Small intestine (tissue), 7 donors: ENCODE results near the gene XPO4. TPM values are rescaled to one million over a fixed set of nuclear protein-coding genes. Genes with fewer than 3 reads are reported as not detected.

Experiments
- DNase-seq, 2 donors: peaks; one replicate each; pipeline versions ENCODE4 v3.0.0 to v3.0.0-alpha.2; 2013
- FAIRE-seq: peaks from 2 replicates; lab custom pipeline; 2012; peaks lifted over from hg19 to GRCh38; lab: Jason Lieb, UNC
- H3K27ac ChIP-seq, 3 donors: one replicate each; pipeline ENCODE4 v1.5.1; 2013; ENCODE audit warnings: low read length in 2 of 3, mild to moderate bottlenecking in 2 of 3, control low read depth in 1 of 3, inconsistent platforms in 1 of 3, low read depth in 1 of 3, moderate library complexity in 1 of 3
- H3K27me3 ChIP-seq, 3 donors: one replicate each; pipeline ENCODE4 v1.6.1; 2013; ENCODE audit warnings: low read length in 3 of 3, inconsistent platforms in 1 of 3; ENCODE audit not compliant: control insufficient read depth in 3 of 3, insufficient read depth in 3 of 3
- H3K36me3 ChIP-seq, 3 donors: one replicate each; pipeline ENCODE4 v1.6.1; 2013; ENCODE audit warnings: low read length in 3 of 3, inconsistent platforms in 1 of 3, low read depth in 1 of 3, mild to moderate bottlenecking in 1 of 3, moderate library complexity in 1 of 3; ENCODE audit not compliant: control insufficient read depth in 3 of 3, insufficient read depth in 2 of 3
- H3K4me1 ChIP-seq, 3 donors: one replicate each; pipeline ENCODE4 v1.6.1; 2013; ENCODE audit warnings: low read length in 2 of 3, inconsistent platforms in 1 of 3, low read depth in 1 of 3, mild to moderate bottlenecking in 1 of 3, moderate library complexity in 1 of 3; ENCODE audit not compliant: control insufficient read depth in 3 of 3, insufficient read depth in 2 of 3
- H3K4me3 ChIP-seq, 3 donors: one replicate each; pipeline ENCODE4 v1.5.1; 2013; ENCODE audit warnings: low read length in 3 of 3, control low read depth in 1 of 3, inconsistent platforms in 1 of 3, low read depth in 1 of 3, mild to moderate bottlenecking in 1 of 3, moderate library complexity in 1 of 3
- H3K9me3 ChIP-seq, 2 donors: one replicate each; pipeline ENCODE4 v1.6.1; 2013; ENCODE audit warnings: low read depth in 1 of 2, low read length in 1 of 2; ENCODE audit not compliant: control insufficient read depth in 2 of 2, insufficient read depth in 1 of 2
- WGBS, 3 donors: extraction: QIAGEN DNeasy Blood & Tissue Kit; methylation state at CpG; one replicate each; pipeline ENCODE4 v1.1.7; 2013; 5-methylcytosine and 5-hydroxymethylcytosine counted together
- polyA plus RNA-seq, 4 donors: library from polyadenylated mRNA; stranded (reverse) in 3 of 4; unstranded in 1 of 4; fragments of 200-250 nt in 3 of 4; fragments of 120-200 nt in 1 of 4; gene quantifications; one replicate each; pipeline versions ENCODE4 v1.2.1 to v1.2.3, GENCODE V29; 2013
- donor health status: healthy with polysubstance abuse.
- donor health status: control.
- donor health status: control.
- donor health status: Bipolar disorder and iron deficiency.
- donor health status: healthy.

The XPO4 gene
- polyA plus RNA-seq, 4 donors: 1.3 to 10.7 (median 3.0) TPM

DNA sequence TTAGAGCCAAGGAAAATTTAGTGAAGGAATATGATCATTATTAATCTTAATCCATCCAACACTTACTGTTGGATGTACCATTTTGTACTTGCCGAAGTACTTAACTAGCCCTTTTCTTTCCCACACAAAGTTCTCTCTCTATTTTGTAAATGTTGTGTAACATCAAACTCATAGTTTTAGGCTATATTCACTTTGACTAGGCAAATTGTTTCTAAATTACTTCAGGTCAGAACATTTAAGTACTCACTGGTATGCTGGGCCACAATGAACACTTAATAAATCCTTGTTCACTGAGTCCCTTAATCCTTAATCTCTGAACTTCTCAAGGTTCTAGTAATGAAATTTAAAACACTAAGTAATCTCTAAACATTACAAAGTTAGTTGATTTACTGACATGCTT, 79.5 kb downstream of the XPO4 start:
- no peak for DNase-seq
- Histone ChIP-seq H3K4me1 (no peaks in the 10 kb centered on the region), H3K27me3 (no peaks in the 10 kb centered on the region), H3K4me3 (no peak overlapping the region), H3K27ac (no peak overlapping the region), H3K36me3 (peaks cover 0 to 2% (median 0%) of the 10 kb centered on the region in 3 donors), H3K9me3 (no peaks in the 10 kb centered on the region)
- 95 to 100% (median 97%) methylated on average over 1 of the region's 1 CpG for WGBS, 3 donors
- FAIRE-seq: no peak

DNA sequence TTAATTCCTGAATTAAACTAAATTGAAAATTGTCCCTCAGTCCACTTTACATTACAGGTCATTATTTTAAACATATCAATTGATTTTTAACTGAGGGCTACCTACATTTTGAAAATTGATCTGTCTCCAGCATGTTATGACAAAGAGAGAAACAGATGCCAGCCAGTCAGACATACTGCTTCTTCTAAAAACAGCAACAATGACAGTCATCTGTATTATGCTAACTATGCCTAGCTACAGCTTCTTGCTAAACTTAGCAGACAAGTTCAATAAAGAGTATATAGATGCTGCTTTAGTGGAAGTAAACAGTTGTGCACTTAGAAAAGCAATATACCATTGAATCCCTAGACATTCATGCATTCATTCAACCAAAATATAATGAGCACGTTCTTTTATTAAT, 80.1 kb downstream of the XPO4 start:
- Histone ChIP-seq H3K9me3 (no peaks in the 10 kb centered on the region), H3K27me3 (no peaks in the 10 kb centered on the region), H3K4me1 (no peaks in the 10 kb centered on the region), H3K27ac (no peak overlapping the region), H3K36me3 (peaks cover 0 to 2% (median 0%) of the 10 kb centered on the region in 3 donors), H3K4me3 (no peak overlapping the region)
- FAIRE-seq: no peak
- 89 to 95% (median 94%) methylated on average over 1 of the region's 1 CpG for WGBS, 3 donors
- DNase-seq: no peak

DNA sequence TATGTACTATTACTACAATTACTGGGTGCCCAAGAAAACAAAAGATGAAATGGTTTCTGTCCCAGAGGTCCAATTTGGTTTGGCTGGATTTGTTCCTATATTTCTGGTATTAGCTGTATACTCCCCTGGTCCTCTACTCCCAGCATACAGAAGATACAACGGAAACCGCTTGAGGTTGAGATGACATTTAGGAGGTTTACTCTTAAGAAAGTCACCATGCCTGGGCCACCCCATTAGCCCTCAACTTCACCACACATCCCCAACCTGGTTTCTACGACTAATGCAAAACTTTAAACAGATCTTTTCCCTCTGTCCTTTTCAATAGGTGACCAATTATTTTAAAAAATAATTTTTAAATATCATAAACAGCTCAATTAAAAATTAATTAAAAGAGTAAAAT, 82.8 kb downstream of the XPO4 start:
- Histone ChIP-seq H3K27ac (no peak overlapping the region), H3K4me3 (no peak overlapping the region), H3K4me1 (no peaks in the 10 kb centered on the region), H3K9me3 (no peaks in the 10 kb centered on the region), H3K27me3 (no peaks in the 10 kb centered on the region), H3K36me3 (peaks cover 0 to 2% (median 0%) of the 10 kb centered on the region in 3 donors)
- WGBS, 3 donors: 89 to 96% (median 95%) methylated on average over 3 of the region's 3 CpGs
- no peak for DNase-seq
- FAIRE-seq: no peak

GRCh38 chr13:20815464-20815863, 87.1 kb downstream of the XPO4 start:
- Histone ChIP-seq H3K4me3 (no peak overlapping the region), H3K27ac (no peak overlapping the region), H3K9me3 (no peaks in the 10 kb centered on the region), H3K27me3 (no peaks in the 10 kb centered on the region), H3K4me1 (peaks cover 0 to 4% (median 4%) of the 10 kb centered on the region in 3 donors), H3K36me3 (peaks cover 0 to 4% (median 0%) of the 10 kb centered on the region in 3 donors)
- DNase-seq: no peak
- WGBS, 3 donors: 54 to 64% (median 60%) methylated on average over 1 of the region's 1 CpG
- FAIRE-seq: no peak

GRCh38 chr13:20814224-20814910, 88.2 kb downstream of the XPO4 start:
- peak overlapping the region in 1 of 3 donors; percentile 4 for H3K27ac ChIP-seq
- peaks cover 0 to 4% (median 0%) of the 10 kb centered on the region in 3 donors for H3K36me3 ChIP-seq
- H3K4me3 ChIP-seq: no peak overlapping the region
- peaks cover 0 to 4% (median 4%) of the 10 kb centered on the region in 3 donors for H3K4me1 ChIP-seq
- H3K9me3 ChIP-seq: no peaks in the 10 kb centered on the region
- DNase-seq (peak; percentile 19 to 63), FAIRE-seq (peak; percentile 26)
- H3K27me3 ChIP-seq: no peaks in the 10 kb centered on the region
- 22 to 43% (median 38%) methylated on average over 5 of the region's 5 CpGs for WGBS, 3 donors

DNA sequence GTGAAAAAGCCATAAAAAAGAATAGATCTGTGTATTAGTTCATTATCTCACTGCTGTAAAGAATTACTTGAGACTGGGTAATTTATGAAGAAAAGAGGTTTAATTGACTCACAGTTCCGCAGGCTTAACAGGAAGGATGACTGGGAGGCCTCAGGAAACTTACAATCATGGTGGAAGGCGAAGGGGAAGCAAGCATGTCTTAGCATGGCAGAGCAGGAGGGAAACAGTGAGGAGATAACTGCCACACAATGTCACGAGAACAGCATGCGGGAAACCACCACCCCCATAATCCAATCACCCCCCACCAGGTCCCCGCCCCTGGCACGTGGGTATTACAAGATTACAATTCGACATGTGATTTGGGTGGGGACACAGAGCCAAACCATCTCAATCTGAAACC, 89.7 kb downstream of the XPO4 start:
- H3K9me3 ChIP-seq: no peaks in the 10 kb centered on the region
- no peaks in the 10 kb centered on the region for H3K27me3 ChIP-seq
- peaks cover 0 to 4% (median 4%) of the 10 kb centered on the region in 3 donors for H3K4me1 ChIP-seq
- no peak overlapping the region for H3K4me3 ChIP-seq
- no peak overlapping the region for H3K27ac ChIP-seq
- DNase-seq (no peak), FAIRE-seq (no peak)
- H3K36me3 ChIP-seq: peaks cover 4% of the 10 kb centered on the region in 3 donors
- 90 to 94% (median 92%) methylated on average over 7 of the region's 7 CpGs for WGBS, 3 donors

- Histone ChIP-seq H3K4me3 (no peak overlapping the region), H3K4me1 (peaks cover 0 to 4% (median 4%) of the 10 kb centered on the region in 3 donors), H3K36me3 (peaks cover 4 to 6% (median 4%) of the 10 kb centered on the region in 3 donors), H3K27ac (no peak overlapping the region), H3K27me3 (no peaks in the 10 kb centered on the region), H3K9me3 (no peaks in the 10 kb centered on the region)
- FAIRE-seq (no peak), DNase-seq (no peak)
- 84 to 96% (median 94%) methylated on average over 2 of the region's 2 CpGs for WGBS, 3 donors
Observed at GRCh38 chr13:20810808-20811207, 91.7 kb downstream of the XPO4 start.

- Histone ChIP-seq H3K4me3 (no peak overlapping the region), H3K27me3 (no peaks in the 10 kb centered on the region), H3K4me1 (peaks cover 0 to 2% (median 0%) of the 10 kb centered on the region in 3 donors), H3K36me3 (peaks cover 4 to 9% (median 6%) of the 10 kb centered on the region in 3 donors), H3K27ac (no peak overlapping the region), H3K9me3 (no peaks in the 10 kb centered on the region)
- 93 to 97% (median 97%) methylated on average over 4 of the region's 4 CpGs for WGBS, 3 donors
- FAIRE-seq: no peak
- no peak for DNase-seq
Observed at GRCh38 chr13:20808874-20809273, 93.7 kb downstream of the XPO4 start.
